ENCODE data around the gene CCNG2. TPM values are rescaled to one million over a fixed set of nuclear protein-coding genes. Genes with fewer than 3 reads are reported as not detected.

CCNG2 gene
- total RNA-seq, 4 donors from 2014 or later, result 21.0 to 36.7 (median 27.9) TPM

- no peaks in the 10 kb centered on the region for H3K27me3 ChIP-seq
- peaks cover 0 to 16% (median 0%) of the 10 kb centered on the region in 4 donors for H3K4me1 ChIP-seq
- 78 to 79% methylated on average over 3 of the region's 3 CpGs for WGBS, 2 donors
- DNase-seq (ENCODE audit: low spot score in 2 of 2), result no peak
- TF ChIP-seq CTCF (IDR thresholded peaks at IDR 0.05), result no peak
- no peak for TF ChIP-seq POLR2A (IDR thresholded peaks at IDR 0.05)
- TF ChIP-seq EP300 (IDR thresholded peaks at IDR 0.05), result no peak
- peaks cover 0 to 85% (median 0%) of the 10 kb centered on the region in 3 donors for H3K36me3 ChIP-seq
- H3K27ac ChIP-seq, result no peak overlapping the region
- no peak overlapping the region for H3K4me3 ChIP-seq
- no peaks in the 10 kb centered on the region for H3K9me3 ChIP-seq
Observed at GRCh38 chr4:77167866-77168265, 10.9 kb downstream of the CCNG2 start.

- 32 to 36% methylated on average over 3 of the region's 3 CpGs for WGBS, 2 donors
- TF ChIP-seq CTCF (IDR thresholded peaks at IDR 0.05) (no peak), POLR2A (IDR thresholded peaks at IDR 0.05) (no peak), EP300 (IDR thresholded peaks at IDR 0.05) (no peak)
- H3K4me3 ChIP-seq, result no peak overlapping the region
- no peak overlapping the region for H3K27ac ChIP-seq
- H3K27me3 ChIP-seq, result no peaks in the 10 kb centered on the region
- no peak for DNase-seq (ENCODE audit: low spot score in 2 of 2)
- peaks cover 0 to 69% (median 0%) of the 10 kb centered on the region in 3 donors for H3K36me3 ChIP-seq
- no peaks in the 10 kb centered on the region for H3K9me3 ChIP-seq
- peaks cover 0 to 8% (median 0%) of the 10 kb centered on the region in 4 donors for H3K4me1 ChIP-seq
Observed at GRCh38 chr4:77169481-77169880, 12.5 kb downstream of the CCNG2 start.

DNA sequence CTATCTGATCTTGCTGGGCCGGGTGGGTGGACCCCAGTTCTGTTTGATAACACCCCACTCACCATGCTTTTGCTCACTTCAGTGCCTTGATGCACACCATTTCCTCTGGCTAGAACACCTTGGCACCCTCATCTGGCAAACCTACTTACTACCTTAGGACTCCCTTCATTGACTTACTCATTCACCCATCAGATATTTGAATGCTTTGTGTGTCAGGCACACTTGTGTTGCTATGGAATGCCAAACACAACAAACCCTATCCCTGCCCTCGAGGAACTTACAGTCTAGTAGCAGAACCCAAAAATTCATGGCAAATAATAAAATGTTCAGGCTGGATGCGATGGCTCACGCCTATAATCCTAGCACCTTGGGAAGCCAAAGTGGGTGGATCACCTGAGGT is 13.9 kb downstream of the CCNG2 start:
- Histone ChIP-seq H3K27ac (no peak overlapping the region), H3K4me3 (no peak overlapping the region), H3K4me1 (peaks cover 0 to 4% (median 0%) of the 10 kb centered on the region in 4 donors), H3K36me3 (peaks cover 0 to 54% (median 0%) of the 10 kb centered on the region in 3 donors), H3K9me3 (no peaks in the 10 kb centered on the region), H3K27me3 (no peaks in the 10 kb centered on the region)
- 94 to 95% methylated on average over 4 of the region's 4 CpGs for WGBS, 2 donors
- no peak for TF ChIP-seq EP300 (IDR thresholded peaks at IDR 0.05)
- no peak for DNase-seq (ENCODE audit: low spot score in 2 of 2)

- no peak overlapping the region for H3K4me3 ChIP-seq
- H3K27me3 ChIP-seq, result no peaks in the 10 kb centered on the region
- no peaks in the 10 kb centered on the region for H3K9me3 ChIP-seq
- H3K4me1 ChIP-seq, result peaks cover 0 to 4% (median 0%) of the 10 kb centered on the region in 4 donors
- TF ChIP-seq EP300 (IDR thresholded peaks at IDR 0.05) (no peak), POLR2A (IDR thresholded peaks at IDR 0.05) (no peak), CTCF (IDR thresholded peaks at IDR 0.05) (no peak)
- 32 to 33% methylated on average over 3 of the region's 3 CpGs for WGBS, 2 donors
- peak overlapping the region in 1 of 4 donors; percentile 4 for H3K27ac ChIP-seq
- H3K36me3 ChIP-seq, result peaks cover 0 to 44% (median 0%) of the 10 kb centered on the region in 3 donors
- no peak for DNase-seq (ENCODE audit: low spot score in 2 of 2)
Observed at GRCh38 chr4:77172336-77172735, 15.3 kb downstream of the CCNG2 start.

DNA sequence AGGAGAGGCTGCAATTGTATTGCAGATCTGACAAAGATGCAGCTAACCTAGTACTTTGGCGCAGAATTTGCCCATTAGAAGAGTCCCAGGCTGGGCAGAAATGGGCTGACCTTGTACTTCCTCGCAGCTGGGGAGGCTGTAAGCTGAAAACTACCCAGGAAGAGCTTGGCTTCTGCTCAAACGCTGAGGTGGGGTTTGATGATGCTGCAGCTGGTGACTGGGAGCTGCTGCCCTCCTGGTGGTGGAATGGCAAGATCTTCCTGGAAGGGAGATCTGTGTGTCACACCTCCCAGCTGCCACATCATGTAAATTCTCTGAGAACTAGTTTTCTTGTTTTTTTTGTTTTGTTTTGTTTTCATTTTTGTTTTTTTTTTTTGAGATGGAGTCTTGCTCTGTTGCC is 17.4 kb downstream of the CCNG2 start:
- TF ChIP-seq EP300 (IDR thresholded peaks at IDR 0.05), result no peak
- TF ChIP-seq CTCF (IDR thresholded peaks at IDR 0.05), result no peak
- no peak for TF ChIP-seq POLR2A (IDR thresholded peaks at IDR 0.05)
- H3K27me3 ChIP-seq, result no peaks in the 10 kb centered on the region
- no peak overlapping the region for H3K4me3 ChIP-seq
- WGBS, 2 donors, result 50 to 65% methylated on average over 3 of the region's 3 CpGs
- no peak overlapping the region for H3K27ac ChIP-seq
- H3K9me3 ChIP-seq, result no peaks in the 10 kb centered on the region
- no peak for DNase-seq (ENCODE audit: low spot score in 2 of 2)
- peaks cover 0 to 23% (median 0%) of the 10 kb centered on the region in 3 donors for H3K36me3 ChIP-seq
- H3K4me1 ChIP-seq, result peaks cover 0 to 2% (median 0%) of the 10 kb centered on the region in 4 donors

GRCh38 chr4:77175201-77175611 is 18.2 kb downstream of the CCNG2 start:
- DNase-seq (ENCODE audit: low spot score in 2 of 2), result no peak
- Histone ChIP-seq H3K4me3 (no peak overlapping the region), H3K36me3 (peaks cover 0 to 15% (median 0%) of the 10 kb centered on the region in 3 donors), H3K9me3 (no peaks in the 10 kb centered on the region), H3K4me1 (no peaks in the 10 kb centered on the region), H3K27me3 (no peaks in the 10 kb centered on the region), H3K27ac (no peak overlapping the region)
- WGBS, 2 donors, result 47 to 62% methylated on average over 3 of the region's 3 CpGs
- TF ChIP-seq EP300 (IDR thresholded peaks at IDR 0.05) (no peak), POLR2A (IDR thresholded peaks at IDR 0.05) (no peak), CTCF (IDR thresholded peaks at IDR 0.05) (no peak)

All from tibial nerve (tissue), 4 donors.